ENCODE measurements around the gene CHST10. TPM values are rescaled to one million over a fixed set of nuclear protein-coding genes. Genes with fewer than 3 reads are reported as not detected.
"Not testable (repeated sequence)": the region's sequence is repeated elsewhere in the genome, so short reads cannot be mapped to it uniquely, and the experiment has no call there.

CHST10 gene, protein sequence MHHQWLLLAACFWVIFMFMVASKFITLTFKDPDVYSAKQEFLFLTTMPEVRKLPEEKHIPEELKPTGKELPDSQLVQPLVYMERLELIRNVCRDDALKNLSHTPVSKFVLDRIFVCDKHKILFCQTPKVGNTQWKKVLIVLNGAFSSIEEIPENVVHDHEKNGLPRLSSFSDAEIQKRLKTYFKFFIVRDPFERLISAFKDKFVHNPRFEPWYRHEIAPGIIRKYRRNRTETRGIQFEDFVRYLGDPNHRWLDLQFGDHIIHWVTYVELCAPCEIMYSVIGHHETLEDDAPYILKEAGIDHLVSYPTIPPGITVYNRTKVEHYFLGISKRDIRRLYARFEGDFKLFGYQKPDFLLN
- 1 to 10 TPM; 1.1 to 7.8 (median 4.0) TPM for total RNA-seq

DNA sequence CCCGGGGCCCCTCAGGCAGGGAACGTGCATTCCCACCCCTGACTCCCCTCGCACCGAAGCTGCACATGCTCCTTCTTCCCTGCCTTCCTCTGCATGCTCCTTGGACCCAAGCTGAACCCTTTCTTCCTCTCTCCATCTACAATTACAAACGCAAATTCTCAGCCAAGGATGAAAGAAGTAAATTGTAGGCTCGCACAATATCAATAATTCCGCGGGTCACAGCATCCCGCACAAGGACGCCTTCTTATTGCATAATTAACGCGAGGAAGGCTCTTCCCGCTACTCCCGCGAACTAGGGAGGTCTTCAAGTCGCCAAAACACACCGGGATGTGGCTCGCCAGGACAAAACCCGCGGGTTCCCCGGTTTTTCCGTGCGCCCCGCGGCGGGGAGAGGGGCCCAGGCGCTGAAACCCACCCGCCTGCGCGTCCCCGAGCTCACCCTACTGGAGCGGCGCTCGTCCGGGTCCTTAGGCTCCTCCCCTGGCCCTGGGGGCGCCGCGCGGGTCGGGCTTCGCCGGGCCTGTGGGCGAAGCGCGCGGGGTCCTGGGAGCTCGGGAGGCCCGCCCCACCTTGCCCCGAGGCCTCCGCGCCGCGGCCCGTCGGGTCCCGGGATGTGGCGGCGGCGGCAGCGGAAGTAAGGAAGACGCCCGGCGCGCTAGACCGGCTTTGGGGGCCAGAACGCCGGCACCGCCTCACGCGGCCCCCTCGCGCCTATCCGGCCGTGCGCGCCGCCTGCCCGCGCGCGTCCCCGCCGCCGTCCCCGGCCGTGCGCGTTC lies at the start of gene CHST10:
Gene CHST10 (minus strand): TSS at position 734 of the 776 bp plus-strand sequence. CDS start 10,993 bp downstream, outside the sequence.
- in situ Hi-C loops (cut with MboI; ENCODE audit: low pct_ligation_motif_present in 1 of 4, low pct_unique_long_range_greater_than_20kb in 1 of 4, low sequenced_read_pairs in 3 of 4) (no loop called here), intact Hi-C loops (cut with DNase I; ENCODE audit: low total_unique reads) (loop anchor here (5.0 kb wide), 1 partner anchor 145 kb away; the partner anchor contains the start of gene PDCL3)
- WGBS, 2 donors (ENCODE audit: low coverage in 1 of 2): 0 to 1% methylated on average over 4 to 77 of the region's 88 CpGs
- Histone ChIP-seq H3K4me3 (peak within 1 kb of the TSS; percentile 54 to 78 (median 68)), H3K4me1 (peaks cover 0 to 17% (median 6%) of the 10 kb centered on the region in 4 donors), H3K27ac (peak within 1 kb of the TSS; percentile 73 to 84 (median 78)), H3K27me3 (peaks cover 21% of the 10 kb centered on the region), H3K36me3 (no peaks in the 10 kb centered on the region), H3K9me3 (no peaks in the 10 kb centered on the region)
- peak; percentile 33 for DNase-seq
- TF ChIP-seq, protein P1, sequence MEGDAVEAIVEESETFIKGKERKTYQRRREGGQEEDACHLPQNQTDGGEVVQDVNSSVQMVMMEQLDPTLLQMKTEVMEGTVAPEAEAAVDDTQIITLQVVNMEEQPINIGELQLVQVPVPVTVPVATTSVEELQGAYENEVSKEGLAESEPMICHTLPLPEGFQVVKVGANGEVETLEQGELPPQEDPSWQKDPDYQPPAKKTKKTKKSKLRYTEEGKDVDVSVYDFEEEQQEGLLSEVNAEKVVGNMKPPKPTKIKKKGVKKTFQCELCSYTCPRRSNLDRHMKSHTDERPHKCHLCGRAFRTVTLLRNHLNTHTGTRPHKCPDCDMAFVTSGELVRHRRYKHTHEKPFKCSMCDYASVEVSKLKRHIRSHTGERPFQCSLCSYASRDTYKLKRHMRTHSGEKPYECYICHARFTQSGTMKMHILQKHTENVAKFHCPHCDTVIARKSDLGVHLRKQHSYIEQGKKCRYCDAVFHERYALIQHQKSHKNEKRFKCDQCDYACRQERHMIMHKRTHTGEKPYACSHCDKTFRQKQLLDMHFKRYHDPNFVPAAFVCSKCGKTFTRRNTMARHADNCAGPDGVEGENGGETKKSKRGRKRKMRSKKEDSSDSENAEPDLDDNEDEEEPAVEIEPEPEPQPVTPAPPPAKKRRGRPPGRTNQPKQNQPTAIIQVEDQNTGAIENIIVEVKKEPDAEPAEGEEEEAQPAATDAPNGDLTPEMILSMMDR (IDR thresholded peaks at IDR 0.05): no peak
- TF ChIP-seq POLR2AphosphoS5 (IDR thresholded peaks at IDR 0.05): no peak
- no peak for TF ChIP-seq POLR2A (IDR thresholded peaks at IDR 0.05)
- no peak for TF ChIP-seq EP300 (IDR thresholded peaks at IDR 0.05; ENCODE audit: low read depth)

DNA sequence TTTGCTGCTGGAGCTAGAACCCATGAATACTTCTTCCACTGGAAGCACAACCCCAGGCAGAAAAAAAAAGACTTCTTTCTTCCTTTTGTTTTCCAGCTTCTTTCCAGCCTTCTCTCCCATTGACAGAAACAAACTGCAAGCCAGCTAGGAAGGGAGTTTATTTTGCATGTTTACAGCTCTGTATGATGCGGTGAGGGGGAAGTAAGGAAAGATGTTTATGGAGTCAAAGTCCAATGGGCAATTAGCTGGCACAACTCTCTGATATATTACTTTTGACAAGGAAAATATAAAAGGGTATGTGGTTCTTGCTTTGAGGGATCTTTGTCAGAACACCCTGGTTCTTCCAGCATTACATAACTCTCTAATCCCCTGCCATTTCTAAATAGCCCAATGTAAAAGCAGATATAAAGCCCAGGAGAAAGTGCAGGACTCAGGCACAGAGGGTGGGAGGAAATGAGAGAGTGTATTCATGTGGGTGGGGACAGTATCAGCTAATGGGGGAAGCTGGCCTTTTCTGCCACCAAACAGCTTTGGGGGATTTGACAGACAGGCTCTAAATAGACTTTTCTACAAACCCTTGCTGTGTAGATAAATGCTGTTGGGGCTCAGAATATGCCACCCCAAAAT lies 43.5 kb upstream of the CHST10 start:
- in situ Hi-C loops (cut with MboI; ENCODE audit: low pct_ligation_motif_present in 1 of 4, low pct_unique_long_range_greater_than_20kb in 1 of 4, low sequenced_read_pairs in 3 of 4) (no loop called here), intact Hi-C loops (cut with DNase I; ENCODE audit: low total_unique reads) (no loop called here)
- no peak overlapping the region for H3K4me3 ChIP-seq
- peak overlapping the region in 1 of 4 donors; percentile 33 for H3K27ac ChIP-seq
- H3K9me3 ChIP-seq: no peaks in the 10 kb centered on the region
- no peaks in the 10 kb centered on the region for H3K27me3 ChIP-seq
- TF ChIP-seq, protein P1 (IDR thresholded peaks at IDR 0.05): no peak
- TF ChIP-seq POLR2A (IDR thresholded peaks at IDR 0.05) (no peak), EP300 (IDR thresholded peaks at IDR 0.05; ENCODE audit: low read depth) (no peak), POLR2AphosphoS5 (IDR thresholded peaks at IDR 0.05) (no peak)
- no peak for DNase-seq
- WGBS, 2 donors (ENCODE audit: low coverage in 1 of 2): 25 to 44% methylated on average over 1 of the region's 1 CpG
- no peaks in the 10 kb centered on the region for H3K36me3 ChIP-seq
- H3K4me1 ChIP-seq: peaks cover 0 to 6% (median 3%) of the 10 kb centered on the region in 4 donors

DNA sequence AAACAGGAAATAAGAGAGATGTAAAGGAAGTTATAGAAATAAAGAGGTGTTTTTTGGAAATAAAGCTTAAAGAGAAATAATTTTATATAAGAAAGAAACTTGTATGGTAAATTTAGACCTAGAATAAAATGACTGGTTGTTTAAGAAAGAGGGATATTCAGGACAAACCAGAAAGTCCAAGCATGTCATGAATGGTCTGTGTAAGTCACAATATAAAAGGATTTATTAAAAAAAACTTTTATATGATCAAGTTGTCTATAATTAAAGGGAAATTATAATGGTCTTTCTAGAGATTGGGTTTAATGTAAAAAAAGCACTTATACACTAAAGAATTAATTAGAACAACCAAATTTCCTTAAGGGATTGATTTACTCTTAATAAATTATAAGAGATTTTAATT lies 38.9 kb upstream of the CHST10 start:
- in situ Hi-C loops (cut with MboI; ENCODE audit: low pct_ligation_motif_present in 1 of 4, low pct_unique_long_range_greater_than_20kb in 1 of 4, low sequenced_read_pairs in 3 of 4); H3K4me1 ChIP-seq; H3K36me3 ChIP-seq; DNase-seq; intact Hi-C loops (cut with DNase I; ENCODE audit: low total_unique reads); H3K9me3 ChIP-seq; H3K27ac ChIP-seq; H3K4me3 ChIP-seq; H3K27me3 ChIP-seq: not testable (repeated sequence)

DNA sequence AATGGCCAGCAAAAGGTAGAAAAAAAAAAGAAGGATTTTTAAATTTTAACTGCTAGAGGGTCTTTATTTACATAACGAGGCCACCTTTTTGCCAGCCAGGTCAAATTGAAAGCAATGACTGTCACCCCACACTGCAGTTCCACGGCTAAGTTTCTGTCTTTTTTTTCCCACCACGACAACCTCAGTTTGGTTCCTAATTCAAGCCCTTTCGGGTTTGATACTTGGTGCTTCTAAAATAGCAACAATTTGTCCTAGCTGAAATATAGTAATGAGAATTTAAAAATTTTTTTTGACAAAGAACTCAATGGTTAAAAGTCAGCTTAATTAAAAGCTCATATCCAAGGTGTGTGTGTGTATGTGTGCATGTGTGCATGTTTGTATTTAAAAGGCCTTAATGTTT lies 36.4 kb upstream of the CHST10 start:
- TF ChIP-seq, protein P1 (IDR thresholded peaks at IDR 0.05): no peak
- TF ChIP-seq POLR2AphosphoS5 (IDR thresholded peaks at IDR 0.05) (no peak), EP300 (IDR thresholded peaks at IDR 0.05; ENCODE audit: low read depth) (no peak), POLR2A (IDR thresholded peaks at IDR 0.05) (no peak)
- H3K4me3 ChIP-seq: no peak overlapping the region
- 63 to 65% methylated on average over 4 of the region's 4 CpGs for WGBS, 2 donors (ENCODE audit: low coverage in 1 of 2)
- in situ Hi-C loops (cut with MboI; ENCODE audit: low pct_ligation_motif_present in 1 of 4, low pct_unique_long_range_greater_than_20kb in 1 of 4, low sequenced_read_pairs in 3 of 4) (no loop called here), intact Hi-C loops (cut with DNase I; ENCODE audit: low total_unique reads) (no loop called here)
- no peaks in the 10 kb centered on the region for H3K9me3 ChIP-seq
- H3K27me3 ChIP-seq: no peaks in the 10 kb centered on the region
- no peak overlapping the region for H3K27ac ChIP-seq
- H3K36me3 ChIP-seq: no peaks in the 10 kb centered on the region
- no peaks in the 10 kb centered on the region for H3K4me1 ChIP-seq
- no peak for DNase-seq

All from transverse colon (tissue), 4 donors.